Thyroid gland (tissue), 4 donors: ENCODE data around the gene WDFY4. TPM values are rescaled to one million over a fixed set of nuclear protein-coding genes. Genes with fewer than 3 reads are reported as not detected.
"Not testable (repeated sequence)": the region's sequence is repeated elsewhere in the genome, so short reads cannot be mapped to it uniquely, and the experiment has no call there.

Source experiments
- DNase-seq, 2 donors: peaks; one replicate each; pipeline ENCODE4 v3.0.0-alpha.2; 2019
- H3K27ac ChIP-seq, 3 donors: fragments of 200-600 bp; sonication (generic); 1 replicate in 2 of 3; 2 replicates in 1 of 3; pipeline ENCODE4 v1.5.1; 2016 to 2019; ENCODE audit warnings: mild to moderate bottlenecking in 1 of 3, moderate library complexity in 1 of 3
- H3K27me3 ChIP-seq: fragments of 200-600 bp; sonication (generic); one replicate; pipeline ENCODE4 v1.5.1; 2019
- H3K36me3 ChIP-seq, 2 donors: fragments of 200-600 bp; sonication (generic); one replicate each; pipeline ENCODE4 v1.5.1; 2016 to 2019
- H3K4me1 ChIP-seq, 2 donors: fragments of 200-600 bp; sonication (generic); one replicate each; pipeline ENCODE4 v1.5.1; 2017 to 2019
- H3K4me3 ChIP-seq, 3 donors: fragments of 200-600 bp; sonication (generic); replicated peaks in 1 of 3; 1 replicate in 2 of 3; 2 replicates in 1 of 3; pipeline ENCODE4 v1.5.1; 2016; ENCODE audit warnings: mild to moderate bottlenecking in 1 of 3
- H3K9me3 ChIP-seq: fragments of 200-600 bp; sonication (generic); one replicate; pipeline ENCODE4 v1.5.1; 2017
- CTCF ChIP-seq, 6 experiments: fragments of 200-600 bp in 3 of 6; fragments of 450-650 bp in 3 of 6; sonication (generic) in 3 of 6; IDR thresholded peaks; one replicate each; pipeline ENCODE4 v1.5.1; 2016 to 2019; ENCODE audit warnings: antibody characterized with exemption in 6 of 6, mild to moderate bottlenecking in 2 of 6, inconsistent platforms in 1 of 6, moderate library complexity in 1 of 6
- POLR2A ChIP-seq, 2 donors: fragments of 450-650 bp; IDR thresholded peaks; one replicate each; pipeline ENCODE4 v1.6.1; 2017; ENCODE audit warnings: antibody characterized with exemption in 2 of 2, mild to moderate bottlenecking in 2 of 2, moderate library complexity in 1 of 2
- WGBS, 2 donors: methylation state at CpG; one replicate each; pipeline ENCODE4 v1.1.5; 2017; 5-methylcytosine and 5-hydroxymethylcytosine counted together
- intact Hi-C: fragments of 100-400 bp; cut with DNase I; formaldehyde crosslinking; loops from one replicate; pipeline ENCODE4 v1.15.1; 2023
- total RNA-seq, 4 donors: library from RNA; depleted of rRNA; stranded (reverse); fragments of >200 nt; gene quantifications; one replicate each; pipeline ENCODE4 v1.2.3, GENCODE V29; 2016

The WDFY4 gene
- total RNA-seq, 4 donors from 2014 or later, result 1.0 to 3.5 (median 1.2) TPM

DNA sequence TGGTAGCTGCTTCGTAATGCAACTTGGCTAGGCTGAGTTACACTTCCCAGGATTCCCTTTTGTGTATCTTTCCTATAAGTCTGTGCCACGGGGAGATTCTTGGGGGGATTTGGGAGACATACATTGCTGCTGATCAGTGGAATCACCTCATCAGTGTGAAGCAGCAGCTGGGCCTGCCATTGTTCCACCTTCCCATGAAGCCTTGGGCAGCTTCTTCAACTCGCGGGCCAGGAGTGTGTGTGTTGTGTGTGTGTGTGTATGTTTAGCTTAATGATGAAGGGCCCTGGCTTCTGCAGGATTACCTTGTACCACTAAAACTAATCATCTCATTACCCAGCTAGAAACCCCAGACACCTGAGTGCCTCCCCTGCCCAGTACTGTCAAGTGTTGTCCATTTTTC lies 46.5 kb upstream of the WDFY4 start:
- 94 to 95% methylated on average over 4 of the region's 4 CpGs for WGBS, 2 donors

GRCh38 chr10:48638739-48639527 lies 45.7 kb upstream of the WDFY4 start:
- no peaks in the 10 kb centered on the region for H3K36me3 ChIP-seq
- no peaks in the 10 kb centered on the region for H3K4me1 ChIP-seq
- no peaks in the 10 kb centered on the region for H3K27me3 ChIP-seq
- TF ChIP-seq CTCF (IDR thresholded peaks at IDR 0.05) (no peak), POLR2A (IDR thresholded peaks at IDR 0.05) (no peak)
- intact Hi-C loops, result no loop called here
- 87 to 91% methylated on average over 4 of the region's 4 CpGs for WGBS, 2 donors
- no peaks in the 10 kb centered on the region for H3K9me3 ChIP-seq
- DNase-seq, result no peak
- H3K27ac ChIP-seq, result no peak overlapping the region
- H3K4me3 ChIP-seq, result no peak overlapping the region

More for the DNA sequence above, 46.5 kb upstream of the WDFY4 start:
- no peak for DNase-seq
- Histone ChIP-seq H3K4me3 (no peak overlapping the region), H3K27ac (no peak overlapping the region), H3K27me3 (no peaks in the 10 kb centered on the region), H3K36me3 (no peaks in the 10 kb centered on the region), H3K4me1 (no peaks in the 10 kb centered on the region), H3K9me3 (no peaks in the 10 kb centered on the region)
- no peak for TF ChIP-seq POLR2A (IDR thresholded peaks at IDR 0.05)
- TF ChIP-seq CTCF (IDR thresholded peaks at IDR 0.05), result no peak
- intact Hi-C loops, result no loop called here

GRCh38 chr10:48639632-48640031 lies 45.0 kb upstream of the WDFY4 start:
- no peaks in the 10 kb centered on the region for H3K4me1 ChIP-seq
- 69 to 81% methylated on average over 1 of the region's 1 CpG for WGBS, 2 donors
- DNase-seq, result no peak
- TF ChIP-seq CTCF (IDR thresholded peaks at IDR 0.05), result no peak
- no peak for TF ChIP-seq POLR2A (IDR thresholded peaks at IDR 0.05)
- no peaks in the 10 kb centered on the region for H3K36me3 ChIP-seq
- intact Hi-C loops, result no loop called here
- H3K9me3 ChIP-seq, result no peaks in the 10 kb centered on the region
- H3K27ac ChIP-seq, result no peak overlapping the region
- no peaks in the 10 kb centered on the region for H3K27me3 ChIP-seq
- no peak overlapping the region for H3K4me3 ChIP-seq

DNA sequence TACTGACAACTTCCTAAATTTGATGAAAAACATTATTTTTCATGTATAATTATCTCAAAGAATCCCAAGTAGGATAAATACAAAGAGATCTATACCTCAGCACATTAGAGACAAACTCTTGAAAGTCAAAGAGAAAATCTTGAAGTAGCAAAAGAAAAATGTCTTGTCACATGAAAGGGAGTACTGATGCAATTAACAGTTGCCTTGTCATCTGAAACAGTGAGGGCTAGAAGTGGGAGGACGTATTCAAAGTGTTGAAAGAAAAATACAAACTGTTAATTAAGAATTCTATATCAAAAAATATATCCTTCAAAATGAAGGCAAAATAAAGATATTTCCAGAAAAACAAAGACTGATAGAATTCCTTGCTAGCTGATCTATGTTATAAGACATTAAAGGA lies 44.3 kb upstream of the WDFY4 start:
- 71 to 72% methylated on average over 1 of the region's 1 CpG for WGBS, 2 donors
- Histone ChIP-seq H3K36me3 (no peaks in the 10 kb centered on the region), H3K27ac (no peak overlapping the region), H3K9me3 (no peaks in the 10 kb centered on the region), H3K27me3 (no peaks in the 10 kb centered on the region), H3K4me3 (no peak overlapping the region), H3K4me1 (no peaks in the 10 kb centered on the region)
- DNase-seq, result no peak
- intact Hi-C loops, result no loop called here
- TF ChIP-seq CTCF (IDR thresholded peaks at IDR 0.05) (no peak), POLR2A (IDR thresholded peaks at IDR 0.05) (no peak)

- H3K27ac ChIP-seq, H3K36me3 ChIP-seq, DNase-seq, H3K9me3 ChIP-seq, H3K4me3 ChIP-seq, H3K4me1 ChIP-seq, H3K27me3 ChIP-seq, intact Hi-C loops: not testable (repeated sequence)
- WGBS, 2 donors, result 94 to 97% methylated on average over 4 of the region's 4 CpGs
Observed at GRCh38 chr10:48641099-48641690, 43.5 kb upstream of the WDFY4 start.
